ENCODE results near the gene SCUBE1.

DNA sequence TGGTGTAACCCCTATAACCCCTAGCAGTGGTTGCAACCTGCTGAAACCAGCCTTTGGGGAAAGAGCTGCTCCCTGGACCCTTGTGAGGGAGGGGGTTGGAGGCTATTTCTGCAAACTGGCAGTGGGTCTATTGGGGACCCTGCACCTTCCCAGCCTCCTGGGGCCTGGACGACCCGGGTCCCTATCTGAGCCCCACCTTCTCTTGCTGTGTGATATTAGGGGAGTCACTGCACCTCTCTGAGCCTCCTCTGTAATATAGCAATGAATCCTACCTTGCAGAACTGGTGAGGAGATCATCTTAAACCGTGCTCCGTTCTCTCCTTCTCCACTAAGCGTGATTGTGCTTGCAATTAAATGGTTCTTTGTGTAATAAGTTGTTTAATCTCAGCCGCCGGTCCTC lies 44.6 kb upstream of the SCUBE1 start:
- TF ChIP-seq EP300 (IDR thresholded peaks at IDR 0.05): no peak
- TF ChIP-seq, protein P1, sequence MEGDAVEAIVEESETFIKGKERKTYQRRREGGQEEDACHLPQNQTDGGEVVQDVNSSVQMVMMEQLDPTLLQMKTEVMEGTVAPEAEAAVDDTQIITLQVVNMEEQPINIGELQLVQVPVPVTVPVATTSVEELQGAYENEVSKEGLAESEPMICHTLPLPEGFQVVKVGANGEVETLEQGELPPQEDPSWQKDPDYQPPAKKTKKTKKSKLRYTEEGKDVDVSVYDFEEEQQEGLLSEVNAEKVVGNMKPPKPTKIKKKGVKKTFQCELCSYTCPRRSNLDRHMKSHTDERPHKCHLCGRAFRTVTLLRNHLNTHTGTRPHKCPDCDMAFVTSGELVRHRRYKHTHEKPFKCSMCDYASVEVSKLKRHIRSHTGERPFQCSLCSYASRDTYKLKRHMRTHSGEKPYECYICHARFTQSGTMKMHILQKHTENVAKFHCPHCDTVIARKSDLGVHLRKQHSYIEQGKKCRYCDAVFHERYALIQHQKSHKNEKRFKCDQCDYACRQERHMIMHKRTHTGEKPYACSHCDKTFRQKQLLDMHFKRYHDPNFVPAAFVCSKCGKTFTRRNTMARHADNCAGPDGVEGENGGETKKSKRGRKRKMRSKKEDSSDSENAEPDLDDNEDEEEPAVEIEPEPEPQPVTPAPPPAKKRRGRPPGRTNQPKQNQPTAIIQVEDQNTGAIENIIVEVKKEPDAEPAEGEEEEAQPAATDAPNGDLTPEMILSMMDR (IDR thresholded peaks at IDR 0.05): no peak
